GM12878 (cell line): ENCODE results near the gene THADA. TPM values are rescaled to one million over a fixed set of nuclear protein-coding genes. Genes with fewer than 3 reads are reported as not detected.

Experiments used
- ATF7 ChIP-seq: fragments of 450-650 bp; IDR thresholded peaks from 2 replicates; pipeline ENCODE4 v1.6.1; 2016; ENCODE audit warnings: low read depth, mild to moderate bottlenecking
- CBFB ChIP-seq: IDR thresholded peaks from 2 replicates; pipeline ENCODE4 v1.6.1; 2016; ENCODE audit warnings: antibody characterized with exemption, low read depth
- CEBPZ ChIP-seq: fragments of 150-350 bp; IDR thresholded peaks from 2 replicates; pipeline ENCODE4 v1.6.1; 2016; ENCODE audit warnings: low read depth, low read length
- ETV6 ChIP-seq, 2 experiments: fragments of 450-650 bp in 1 of 2; IDR thresholded peaks in 1 of 2; conservative IDR thresholded peaks in 1 of 2; 2 replicates each; pipeline ENCODE4 v1.6.1; 2014; ENCODE audit warnings: antibody characterized with exemption in 1 of 2, borderline replicate concordance in 1 of 2, low read depth in 1 of 2, mild to moderate bottlenecking in 1 of 2, moderate library complexity in 1 of 2
- HSF1 ChIP-seq: fragments of 150-350 bp; IDR thresholded peaks from 2 replicates; pipeline ENCODE4 v1.6.1; 2014; ENCODE audit warnings: mild to moderate bottlenecking, low read depth, low read length
- NR2C1 ChIP-seq: fragments of 450-650 bp; IDR thresholded peaks from 2 replicates; pipeline ENCODE4 v1.6.1; 2017; ENCODE audit warnings: antibody characterized with exemption, mild to moderate bottlenecking, moderate library complexity
- NR2C2 ChIP-seq: IDR thresholded peaks from 2 replicates; pipeline ENCODE4 v1.6.1; 2011; ENCODE audit warnings: borderline replicate concordance, low read depth; ENCODE audit not compliant: control insufficient read depth, insufficient read length
- PBX3 ChIP-seq: IDR thresholded peaks from 2 replicates; pipeline ENCODE4 v1.6.1; 2011; ENCODE audit warnings: mild to moderate bottlenecking, low read depth, low read length, moderate library complexity; ENCODE audit not compliant: insufficient replicate concordance
- POLR2AphosphoS2 ChIP-seq: IDR thresholded peaks from 2 replicates; pipeline ENCODE4 v1.6.1; 2011; ENCODE audit warnings: low read depth, mild to moderate bottlenecking, low read length, improper control_type of control experiment, moderate library complexity
- RB1 ChIP-seq: fragments of 450-650 bp; formaldehyde crosslinking; IDR thresholded peaks from 2 replicates; pipeline ENCODE4 v1.6.1; 2017; ENCODE audit warnings: mild to moderate bottlenecking, borderline replicate concordance
- RFX5 ChIP-seq: IDR thresholded peaks from 2 replicates; pipeline ENCODE4 v1.6.1; 2011; ENCODE audit warnings: low read depth, low read length, improper control_type of control experiment
- SUPT20H ChIP-seq: IDR thresholded peaks from 2 replicates; pipeline ENCODE4 v1.6.1; 2011; ENCODE audit warnings: low read depth, mild to moderate bottlenecking, low read length, moderate library complexity, borderline replicate concordance; ENCODE audit not compliant: control insufficient read depth
- TAF1 ChIP-seq: IDR thresholded peaks from 2 replicates; pipeline ENCODE4 v1.6.1; 2011; ENCODE audit warnings: mild to moderate bottlenecking, low read depth, low read length, borderline replicate concordance
- TCF12 ChIP-seq: IDR thresholded peaks from 2 replicates; pipeline ENCODE4 v1.6.1; 2011; ENCODE audit warnings: low read depth, mild to moderate bottlenecking, low read length
- TCF7 ChIP-seq: IDR thresholded peaks from 2 replicates; pipeline ENCODE4 v1.6.1; 2014; ENCODE audit warnings: antibody characterized with exemption, borderline replicate concordance
- polyA plus RNA-seq, 11 experiments: library from polyadenylated mRNA; depleted of rRNA in 4 of 11; unstranded in 6 of 11; stranded (reverse) in 5 of 11; fragments of >200 nt; fragmentation: Nextera tagmentation in 4 of 11; fragmentation: Illumina TruSeq in 1 of 11; extraction: Ambion mirVana in 4 of 11; extraction: Trizol in 1 of 11; gene quantifications; 1 replicate in 1 of 11; 2 replicates in 10 of 11; pipeline versions ENCODE4 v1.2.1 to v1.2.3, GENCODE V29; 2011 to 2016; ENCODE audit warnings: inconsistent platforms in 2 of 11, missing spikeins in 2 of 11, low read depth in 1 of 11
- total RNA-seq, 4 experiments: library from RNA; depleted of rRNA in 3 of 4; stranded (reverse); fragments of >200 nt in 3 of 4; fragmentation: Illumina TruSeq in 1 of 4; extraction: Trizol in 1 of 4; gene quantifications; 2 replicates each; pipeline versions ENCODE4 v1.2.1 to v1.2.3, GENCODE V29; 2013 to 2021
- TF ChIP-seq, protein P1 (sequence below): IDR thresholded peaks from 2 replicates; pipeline ENCODE4 v1.6.1; 2012; ENCODE audit warnings: improper control_type of control experiment, low read depth, low read length; ENCODE audit not compliant: insufficient replicate concordance

The THADA gene
- total and polyA plus RNA-seq, 10 of the 15 experiments (the other 5 are each of a cell fraction or from before 2014, with no cell fraction given), result 14.6 to 33.2 (median 23.2) TPM

- TF ChIP-seq ETV6 (conservative IDR thresholded peaks at IDR 0.05 in 1 of 2, IDR thresholded peaks at IDR 0.05 in 1 of 2; ENCODE audit: borderline replicate concordance in 1 of 2, low read depth in 1 of 2) (0 out of 4 replicates have a peak, but pooled peaks of 1 of the 2 experiments have one; percentile 20), PBX3 (no peak), TCF7 (no peak), RFX5 (no peak), RB1 (no peak), HSF1 (no peak), CBFB (no peak), POLR2AphosphoS2 (no peak), SUPT20H (no peak), CEBPZ (no peak), TCF12 (0 out of 2 replicates have a peak, but pooled peaks have one; percentile 7), TAF1 (no peak), ATF7 (peak; percentile 56; the same call in 1 of the 2 replicates), NR2C2 (no peak), NR2C1 (no peak)
- TF ChIP-seq, protein P1, sequence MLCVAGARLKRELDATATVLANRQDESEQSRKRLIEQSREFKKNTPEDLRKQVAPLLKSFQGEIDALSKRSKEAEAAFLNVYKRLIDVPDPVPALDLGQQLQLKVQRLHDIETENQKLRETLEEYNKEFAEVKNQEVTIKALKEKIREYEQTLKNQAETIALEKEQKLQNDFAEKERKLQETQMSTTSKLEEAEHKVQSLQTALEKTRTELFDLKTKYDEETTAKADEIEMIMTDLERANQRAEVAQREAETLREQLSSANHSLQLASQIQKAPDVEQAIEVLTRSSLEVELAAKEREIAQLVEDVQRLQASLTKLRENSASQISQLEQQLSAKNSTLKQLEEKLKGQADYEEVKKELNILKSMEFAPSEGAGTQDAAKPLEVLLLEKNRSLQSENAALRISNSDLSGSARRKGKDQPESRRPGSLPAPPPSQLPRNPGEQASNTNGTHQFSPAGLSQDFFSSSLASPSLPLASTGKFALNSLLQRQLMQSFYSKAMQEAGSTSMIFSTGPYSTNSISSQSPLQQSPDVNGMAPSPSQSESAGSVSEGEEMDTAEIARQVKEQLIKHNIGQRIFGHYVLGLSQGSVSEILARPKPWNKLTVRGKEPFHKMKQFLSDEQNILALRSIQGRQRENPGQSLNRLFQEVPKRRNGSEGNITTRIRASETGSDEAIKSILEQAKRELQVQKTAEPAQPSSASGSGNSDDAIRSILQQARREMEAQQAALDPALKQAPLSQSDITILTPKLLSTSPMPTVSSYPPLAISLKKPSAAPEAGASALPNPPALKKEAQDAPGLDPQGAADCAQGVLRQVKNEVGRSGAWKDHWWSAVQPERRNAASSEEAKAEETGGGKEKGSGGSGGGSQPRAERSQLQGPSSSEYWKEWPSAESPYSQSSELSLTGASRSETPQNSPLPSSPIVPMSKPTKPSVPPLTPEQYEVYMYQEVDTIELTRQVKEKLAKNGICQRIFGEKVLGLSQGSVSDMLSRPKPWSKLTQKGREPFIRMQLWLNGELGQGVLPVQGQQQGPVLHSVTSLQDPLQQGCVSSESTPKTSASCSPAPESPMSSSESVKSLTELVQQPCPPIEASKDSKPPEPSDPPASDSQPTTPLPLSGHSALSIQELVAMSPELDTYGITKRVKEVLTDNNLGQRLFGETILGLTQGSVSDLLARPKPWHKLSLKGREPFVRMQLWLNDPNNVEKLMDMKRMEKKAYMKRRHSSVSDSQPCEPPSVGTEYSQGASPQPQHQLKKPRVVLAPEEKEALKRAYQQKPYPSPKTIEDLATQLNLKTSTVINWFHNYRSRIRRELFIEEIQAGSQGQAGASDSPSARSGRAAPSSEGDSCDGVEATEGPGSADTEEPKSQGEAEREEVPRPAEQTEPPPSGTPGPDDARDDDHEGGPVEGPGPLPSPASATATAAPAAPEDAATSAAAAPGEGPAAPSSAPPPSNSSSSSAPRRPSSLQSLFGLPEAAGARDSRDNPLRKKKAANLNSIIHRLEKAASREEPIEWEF, result no peak
Measured at GRCh38 chr2:43239981-43240765, 355.7 kb downstream of the THADA start (continued).
